Lower lobe of right lung (tissue), 2 donors: ENCODE measurements around the gene TM9SF4. TPM values are rescaled to one million over a fixed set of nuclear protein-coding genes. Genes with fewer than 3 reads are reported as not detected.
A peak's percentile ranks its signal among the peaks of the same experiment; 100 is the strongest.
"Not testable (repeated sequence)": the region's sequence is repeated elsewhere in the genome, so short reads cannot be mapped to it uniquely, and the experiment has no call there.

Experiments
- ATAC-seq, 2 donors: fragments of 200-7000 bp; cut with Tn5 transposase; one replicate each; pipeline ENCODE4 v1.9.1; 2020 to 2022; ENCODE audit warnings: mild to moderate bottlenecking in 2 of 2, moderate library complexity in 2 of 2
- DNase-seq: peaks from one replicate; pipeline ENCODE4 v3.0.0-alpha.2; 2020
- H3K27ac ChIP-seq: fragments of 200-600 bp; one replicate; pipeline ENCODE4 v1.8.0; 2022
- H3K27me3 ChIP-seq: fragments of 200-600 bp; one replicate; pipeline ENCODE4 v1.8.0; 2022; ENCODE audit warnings: low read depth
- H3K36me3 ChIP-seq: fragments of 200-600 bp; one replicate; pipeline ENCODE4 v1.8.0; 2022; ENCODE audit warnings: mild to moderate bottlenecking
- H3K4me1 ChIP-seq: fragments of 200-600 bp; one replicate; pipeline ENCODE4 v1.8.0; 2022
- H3K4me3 ChIP-seq: fragments of 200-600 bp; one replicate; pipeline ENCODE4 v1.8.0; 2022; ENCODE audit warnings: mild to moderate bottlenecking
- H3K9me3 ChIP-seq: fragments of 200-600 bp; one replicate; pipeline ENCODE4 v1.8.0; 2022
- intact Hi-C: fragments of 100-400 bp; cut with DNase I; formaldehyde crosslinking; loops from one replicate; pipeline ENCODE4 v1.11.0; 2022
- total RNA-seq: library from RNA; stranded (reverse); fragmentation: NEBNext Ultra II Directional; extraction: Animal tissue kit (Norgen Biotek cat#: 25700); gene quantifications from one replicate; pipeline ENCODE4 v1.2.1, GENCODE V29; 2021
- TF ChIP-seq, protein P1 (sequence below): fragments of 200-600 bp; IDR thresholded peaks from one replicate; pipeline ENCODE4 v1.8.0; 2022; ENCODE audit warnings: antibody characterized with exemption, mild to moderate bottlenecking
- donor health status: DM: no; HTN: yes; CAD: no; lungs with severe emphysema.

The TM9SF4 gene
- total RNA-seq, 1 donor from 2014 or later = 49.7 TPM

DNA sequence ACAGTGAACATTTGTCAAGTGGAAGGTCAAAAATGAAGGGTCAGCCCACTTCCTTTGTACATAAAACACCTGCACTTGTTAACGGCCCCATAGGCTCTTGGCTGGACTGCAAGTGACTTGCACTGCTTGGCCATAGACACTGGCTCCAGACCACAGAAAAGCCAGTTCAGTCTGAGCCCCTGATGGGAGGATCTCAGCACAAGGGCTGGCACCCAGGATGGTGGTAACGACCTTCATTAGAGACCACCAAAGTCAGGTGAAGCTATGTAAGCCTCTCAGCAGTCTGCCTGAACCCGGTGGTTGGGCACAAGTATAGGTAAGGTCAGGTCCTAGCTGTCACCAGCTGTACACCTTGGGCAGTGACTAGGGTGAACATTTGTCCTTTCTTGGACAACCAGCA, 81.9 kb downstream of the TM9SF4 start:
- no peak overlapping the region for H3K4me3 ChIP-seq
- peak overlapping the region; percentile 18 for H3K27ac ChIP-seq
- no peak for DNase-seq
- H3K4me1 ChIP-seq = peaks cover 60% of the 10 kb centered on the region
- TF ChIP-seq, protein P1, sequence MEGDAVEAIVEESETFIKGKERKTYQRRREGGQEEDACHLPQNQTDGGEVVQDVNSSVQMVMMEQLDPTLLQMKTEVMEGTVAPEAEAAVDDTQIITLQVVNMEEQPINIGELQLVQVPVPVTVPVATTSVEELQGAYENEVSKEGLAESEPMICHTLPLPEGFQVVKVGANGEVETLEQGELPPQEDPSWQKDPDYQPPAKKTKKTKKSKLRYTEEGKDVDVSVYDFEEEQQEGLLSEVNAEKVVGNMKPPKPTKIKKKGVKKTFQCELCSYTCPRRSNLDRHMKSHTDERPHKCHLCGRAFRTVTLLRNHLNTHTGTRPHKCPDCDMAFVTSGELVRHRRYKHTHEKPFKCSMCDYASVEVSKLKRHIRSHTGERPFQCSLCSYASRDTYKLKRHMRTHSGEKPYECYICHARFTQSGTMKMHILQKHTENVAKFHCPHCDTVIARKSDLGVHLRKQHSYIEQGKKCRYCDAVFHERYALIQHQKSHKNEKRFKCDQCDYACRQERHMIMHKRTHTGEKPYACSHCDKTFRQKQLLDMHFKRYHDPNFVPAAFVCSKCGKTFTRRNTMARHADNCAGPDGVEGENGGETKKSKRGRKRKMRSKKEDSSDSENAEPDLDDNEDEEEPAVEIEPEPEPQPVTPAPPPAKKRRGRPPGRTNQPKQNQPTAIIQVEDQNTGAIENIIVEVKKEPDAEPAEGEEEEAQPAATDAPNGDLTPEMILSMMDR = no peak
- peaks cover 16% of the 10 kb centered on the region for H3K36me3 ChIP-seq
- no peak for ATAC-seq
- H3K27me3 ChIP-seq = no peaks in the 10 kb centered on the region
- no peaks in the 10 kb centered on the region for H3K9me3 ChIP-seq
- intact Hi-C loops = no loop called here

DNA sequence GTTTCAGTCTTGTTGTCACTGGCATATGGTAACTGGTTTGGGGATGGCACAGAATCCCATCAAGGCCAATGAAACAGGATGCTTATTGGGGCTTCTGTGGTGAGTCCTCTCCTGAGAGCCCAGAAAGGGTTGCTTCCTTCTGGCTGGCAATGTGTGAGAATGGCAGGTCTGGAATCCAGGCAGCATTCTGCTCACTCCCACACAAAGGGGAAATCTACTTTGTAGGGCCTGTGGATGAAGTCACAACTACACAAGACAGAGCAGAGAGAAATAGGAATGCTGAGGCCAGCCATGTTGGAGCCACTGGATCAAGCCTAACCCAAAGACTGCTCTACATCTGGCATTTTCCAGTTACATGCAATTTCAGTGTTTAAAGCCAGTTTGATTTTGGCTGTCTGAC, 82.4 kb downstream of the TM9SF4 start:
- ATAC-seq (no peak), DNase-seq (no peak)
- Histone ChIP-seq H3K36me3 (peaks cover 21% of the 10 kb centered on the region), H3K4me1 (peaks cover 60% of the 10 kb centered on the region), H3K27ac (peak overlapping the region; percentile 51), H3K27me3 (no peaks in the 10 kb centered on the region), H3K4me3 (no peak overlapping the region), H3K9me3 (no peaks in the 10 kb centered on the region)
- intact Hi-C loops = no loop called here
- TF ChIP-seq, protein P1 = no peak

DNA sequence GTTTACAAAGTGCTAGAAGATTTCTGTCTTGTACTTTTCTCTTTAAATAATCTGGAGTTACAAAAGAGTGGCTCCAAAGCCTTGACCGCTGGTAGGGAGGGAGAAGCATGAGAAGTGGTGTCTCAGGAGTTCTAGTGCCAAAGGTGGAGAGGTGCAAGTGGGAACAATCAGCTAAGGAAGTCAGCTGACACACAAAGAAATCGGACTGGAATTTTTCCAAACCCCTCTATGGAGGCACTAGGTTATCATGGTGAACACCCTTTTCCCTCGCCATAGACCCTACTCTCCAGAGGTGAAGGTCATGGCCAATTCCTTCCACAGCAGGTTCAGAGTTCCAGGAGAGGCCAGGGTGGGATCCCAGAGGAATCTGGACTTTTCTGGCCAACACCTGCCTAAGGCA, 83.2 kb downstream of the TM9SF4 start:
- H3K27ac ChIP-seq = no peak overlapping the region
- H3K36me3 ChIP-seq = peaks cover 29% of the 10 kb centered on the region
- H3K4me3 ChIP-seq = no peak overlapping the region
- intact Hi-C loops = no loop called here
- TF ChIP-seq, protein P1 = no peak
- H3K27me3 ChIP-seq = no peaks in the 10 kb centered on the region
- DNase-seq = no peak
- H3K4me1 ChIP-seq = peaks cover 60% of the 10 kb centered on the region
- no peaks in the 10 kb centered on the region for H3K9me3 ChIP-seq
- peak; percentile 67 to 81 for ATAC-seq

DNA sequence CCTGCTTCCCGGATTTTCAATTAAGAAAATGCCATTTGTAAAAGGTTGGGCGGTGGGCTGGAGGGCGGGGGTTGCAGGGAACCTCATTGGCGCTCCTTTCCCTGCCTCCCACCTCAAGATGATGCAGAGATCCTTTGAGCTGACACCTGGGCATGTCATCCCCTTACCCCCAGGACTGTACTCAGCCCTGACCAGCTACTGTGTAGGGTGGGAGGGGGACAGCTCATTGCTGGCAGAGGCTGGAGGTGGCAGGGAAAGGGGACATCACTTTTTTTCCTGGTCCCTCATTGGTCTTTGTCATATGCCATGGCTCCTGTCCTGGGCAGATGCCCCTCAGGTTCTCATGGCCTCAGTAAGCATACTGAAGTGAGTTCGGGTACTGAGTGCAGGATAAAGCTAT, 83.8 kb downstream of the TM9SF4 start:
- intact Hi-C loops, ATAC-seq, DNase-seq, H3K27me3 ChIP-seq, H3K9me3 ChIP-seq, H3K27ac ChIP-seq, H3K4me3 ChIP-seq: not testable (repeated sequence)
- H3K36me3 ChIP-seq = peaks cover 36% of the 10 kb centered on the region
- peaks cover 56% of the 10 kb centered on the region for H3K4me1 ChIP-seq

DNA sequence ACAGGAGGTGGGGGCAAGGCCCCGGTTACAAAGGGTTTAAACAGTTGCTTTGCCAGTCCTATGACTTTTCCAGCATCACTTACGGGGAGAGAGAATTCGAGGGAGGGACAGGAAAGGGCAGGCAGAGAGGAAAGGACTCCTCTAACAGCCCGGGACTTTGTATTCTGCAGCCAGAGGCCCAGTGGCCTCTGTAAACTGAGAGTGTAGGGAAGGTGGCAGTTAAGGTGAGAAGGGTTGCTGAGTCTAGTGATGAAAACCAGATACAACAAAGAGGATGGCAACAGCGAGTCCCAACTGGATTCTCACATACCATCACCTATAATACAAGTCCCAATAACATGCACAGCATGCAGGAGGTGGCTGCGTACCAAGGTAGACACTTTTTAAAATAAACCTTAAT, 84.5 kb downstream of the TM9SF4 start:
- ATAC-seq (no peak), DNase-seq (no peak)
- Histone ChIP-seq H3K36me3 (peaks cover 42% of the 10 kb centered on the region), H3K27ac (no peak overlapping the region), H3K4me3 (no peak overlapping the region), H3K9me3 (no peaks in the 10 kb centered on the region), H3K27me3 (no peaks in the 10 kb centered on the region), H3K4me1 (peaks cover 50% of the 10 kb centered on the region)
- TF ChIP-seq, protein P1 = no peak
- intact Hi-C loops = no loop called here

DNA sequence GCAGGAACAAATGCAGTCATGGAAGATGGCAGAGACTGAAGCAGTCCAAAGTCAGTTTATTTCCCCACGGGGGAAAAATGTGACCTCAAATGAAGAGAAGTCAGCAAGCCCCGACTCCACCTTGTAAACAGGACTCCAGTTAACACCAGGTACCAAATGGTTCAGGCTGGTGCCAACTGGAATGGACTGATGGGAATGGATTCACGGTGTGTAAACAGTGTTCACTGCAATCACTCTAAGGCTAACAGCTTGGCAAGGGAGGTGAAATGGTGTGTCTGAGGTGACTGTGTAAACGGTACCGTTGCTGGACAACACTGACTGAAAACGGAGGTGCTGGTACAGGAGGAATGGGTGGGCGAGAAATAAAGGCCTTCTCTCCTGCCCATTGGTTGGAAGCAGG, 86.1 kb downstream of the TM9SF4 start:
- H3K36me3 ChIP-seq = peaks cover 58% of the 10 kb centered on the region
- no peaks in the 10 kb centered on the region for H3K9me3 ChIP-seq
- H3K4me1 ChIP-seq = peaks cover 40% of the 10 kb centered on the region
- TF ChIP-seq, protein P1 = no peak
- H3K4me3 ChIP-seq = no peak overlapping the region
- no peak overlapping the region for H3K27ac ChIP-seq
- intact Hi-C loops = no loop called here
- DNase-seq (no peak), ATAC-seq (peak in 1 of 2 donors; percentile 18)
- no peaks in the 10 kb centered on the region for H3K27me3 ChIP-seq

DNA sequence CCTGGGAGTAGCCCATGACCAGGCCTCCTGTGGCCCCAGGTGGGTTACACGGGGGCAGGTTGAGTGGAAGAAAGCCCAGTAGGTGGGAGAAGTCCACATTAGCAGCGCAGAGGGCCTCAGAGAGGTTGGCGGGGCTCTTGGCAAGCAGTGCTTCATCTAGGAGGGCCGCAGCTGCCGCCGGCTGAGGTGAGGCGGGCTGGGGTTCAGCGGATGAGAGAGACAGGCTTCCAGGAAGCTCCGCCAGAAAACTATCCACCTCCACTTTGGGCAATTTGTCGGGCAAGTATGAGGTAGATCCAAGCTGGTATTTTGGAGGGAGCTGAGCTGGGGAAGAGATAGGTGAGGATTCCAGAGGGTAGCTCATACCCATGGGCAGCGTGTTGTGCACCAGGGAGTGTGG, 87.1 kb downstream of the TM9SF4 start:
- intact Hi-C loops, H3K9me3 ChIP-seq, DNase-seq, ATAC-seq, H3K4me3 ChIP-seq, H3K27me3 ChIP-seq, H3K27ac ChIP-seq: not testable (repeated sequence)
- Histone ChIP-seq H3K36me3 (peaks cover 67% of the 10 kb centered on the region), H3K4me1 (peaks cover 42% of the 10 kb centered on the region)

DNA sequence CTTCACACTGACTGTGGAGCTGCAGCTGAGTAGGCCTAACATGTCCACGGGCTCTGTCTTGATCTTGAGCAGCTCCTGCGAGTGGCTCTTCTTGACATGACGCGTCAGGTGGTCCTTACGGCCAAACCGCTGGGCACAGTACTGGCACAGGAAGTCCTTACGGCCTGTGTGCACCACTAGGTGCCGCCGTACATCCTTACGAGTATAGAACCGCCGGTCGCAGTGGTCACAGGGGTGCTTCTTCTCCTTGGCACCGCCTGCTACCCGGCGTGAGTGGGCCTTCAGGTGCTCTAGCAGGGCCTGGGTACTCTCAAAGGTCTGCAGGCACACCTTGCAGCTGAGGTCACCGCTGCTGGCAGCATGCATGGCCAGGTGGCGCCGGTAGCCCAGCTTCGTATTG, 87.6 kb downstream of the TM9SF4 start:
- DNase-seq, intact Hi-C loops: not testable (repeated sequence)
- peaks cover 42% of the 10 kb centered on the region for H3K4me1 ChIP-seq

More for the DNA sequence above, 87.6 kb downstream of the TM9SF4 start:
- ATAC-seq, H3K27me3 ChIP-seq, H3K4me3 ChIP-seq, H3K27ac ChIP-seq, H3K9me3 ChIP-seq: not testable (repeated sequence)
- peaks cover 72% of the 10 kb centered on the region for H3K36me3 ChIP-seq
